ENCODE measurements around the gene CST9. TPM values are rescaled to one million over a fixed set of nuclear protein-coding genes. Genes with fewer than 3 reads are reported as not detected.

CST9 gene
- total RNA-seq, 1 experiment from 2014 or later, result not detected

- H3K23ac ChIP-seq (ENCODE audit: insufficient read length, low read depth, low read length), result no peak overlapping the region
- no peak overlapping the region for H2BK120ac ChIP-seq (ENCODE audit: low read depth, low read length, poor library complexity, severe bottlenecking)
- no peak overlapping the region for H3K9ac ChIP-seq (ENCODE audit: extremely low read depth, insufficient read length, low read length)
- no peak overlapping the region for H3K18ac ChIP-seq (ENCODE audit: insufficient read length, low read depth, low read length)
- H3K79me2 ChIP-seq (ENCODE audit: insufficient read depth, low read length), result no peaks in the 10 kb centered on the region
- no peak overlapping the region for H3K56ac ChIP-seq (ENCODE audit: insufficient read length, low read depth, low read length)
- H4K8ac ChIP-seq (replicated peaks; ENCODE audit: insufficient read length, low read depth, low read length), result no peak overlapping the region
- no peak overlapping the region for H2BK15ac ChIP-seq (ENCODE audit: low read depth, low read length)
- H3K27ac ChIP-seq (ENCODE audit: insufficient read length, low read depth, low read length), result no peak overlapping the region
- H2AFZ ChIP-seq (ENCODE audit: low read length), result no peak overlapping the region
- no peak overlapping the region for H3T11ph ChIP-seq (ENCODE audit: low read length)
- Mint-ChIP-seq H3K9me3 (no peaks in the 10 kb centered on the region), H3K4me3 (no peak overlapping the region), H3K27me3 (ENCODE audit: low read depth) (peaks cover 18% of the 10 kb centered on the region), H3K36me3 (ENCODE audit: insufficient read depth in 1 of 3, low read depth in 3 of 3) (no peaks in the 10 kb centered on the region; a peak in 3 of 7 replicates), H3K4me1 (peaks cover 13 to 16% of the 10 kb centered on the region in 2 experiments), H3K27ac (no peak overlapping the region)
- no peak overlapping the region for H2BK5ac ChIP-seq (ENCODE audit: insufficient read length, low read length)
- no peak for TF ChIP-seq CTCF (conservative IDR thresholded peaks at IDR 0.05)
- peaks cover 4% of the 10 kb centered on the region for H3K4me1 ChIP-seq (ENCODE audit: insufficient read depth, low read length)
- no peak overlapping the region for H3K4me2 ChIP-seq (ENCODE audit: insufficient read depth, insufficient read length, low read length)
- H2AK5ac ChIP-seq (ENCODE audit: insufficient read length, low read length), result no peak overlapping the region
- H3K14ac ChIP-seq (ENCODE audit: insufficient read depth, low read length), result no peak overlapping the region
- no peak overlapping the region for H2BK20ac ChIP-seq (ENCODE audit: low read depth, low read length, poor library complexity, severe bottlenecking)
- H4K20me1 ChIP-seq (ENCODE audit: control insufficient read depth, insufficient read depth, insufficient read length), result no peaks in the 10 kb centered on the region
- H3K27me3 ChIP-seq (ENCODE audit: insufficient read depth, low read length), result no peaks in the 10 kb centered on the region
- no peak overlapping the region for H4K91ac ChIP-seq (ENCODE audit: insufficient read length, low read depth, low read length)
- H4K5ac ChIP-seq (ENCODE audit: insufficient read length, low read depth, low read length), result no peak overlapping the region
- no peaks in the 10 kb centered on the region for H3K23me2 ChIP-seq (ENCODE audit: insufficient read length, low read depth, low read length, poor library complexity, severe bottlenecking)
- no peak for DNase-seq
- no peak overlapping the region for H3K4ac ChIP-seq (ENCODE audit: low read depth, low read length)
- no peaks in the 10 kb centered on the region for H3K9me3 ChIP-seq (ENCODE audit: control insufficient read depth, low read depth, low read length)
- no peaks in the 10 kb centered on the region for H3K79me1 ChIP-seq (ENCODE audit: insufficient read depth, low read depth, low read length, poor library complexity, severe bottlenecking)
- H2BK12ac ChIP-seq (ENCODE audit: insufficient read length, low read depth, low read length), result no peak overlapping the region
These were observed 8.0 kb upstream of the CST9 start for GRCh38 chr20:23613676-23614075.
